Astrocyte (in vitro differentiated cells and primary cell): Measurements from ENCODE around the gene SLC19A1. TPM values are rescaled to one million over a fixed set of nuclear protein-coding genes. Genes with fewer than 3 reads are reported as not detected.

Experiments used
- DNase-seq: peaks from one replicate; pipeline ENCODE4 v3.0.0-alpha.2; 2010; ENCODE audit warnings: low read depth
- FAIRE-seq: peaks from 2 replicates; lab custom pipeline; 2011; peaks lifted over from hg19 to GRCh38; lab: Jason Lieb, UNC
- H2AFZ ChIP-seq: 2 replicates; pipeline ENCODE4 v1.6.0; 2012; ENCODE audit warnings: low read depth, low read length, inconsistent platforms
- H3K27ac ChIP-seq: 2 replicates; pipeline ENCODE4 v1.5.1; 2011; ENCODE audit warnings: low read depth, low read length, inconsistent platforms
- H3K27me3 ChIP-seq: 2 replicates; pipeline ENCODE4 v1.6.0; 2011; ENCODE audit warnings: low read length, inconsistent platforms; ENCODE audit not compliant: insufficient read depth
- H3K36me3 ChIP-seq: 2 replicates; pipeline ENCODE4 v1.5.1; 2011; ENCODE audit warnings: low read length, inconsistent platforms; ENCODE audit not compliant: insufficient read depth
- H3K4me1 ChIP-seq: 2 replicates; pipeline ENCODE4 v1.5.1; 2011; ENCODE audit warnings: low read length, inconsistent platforms; ENCODE audit not compliant: insufficient read depth
- H3K4me2 ChIP-seq: 2 replicates; pipeline ENCODE4 v1.6.0; 2012; ENCODE audit warnings: low read length, inconsistent platforms
- H3K4me3 ChIP-seq: 2 replicates; pipeline ENCODE4 v1.5.1; 2011; ENCODE audit warnings: low read depth, mild to moderate bottlenecking, low read length, inconsistent platforms; ENCODE audit not compliant: insufficient read depth
- H3K79me2 ChIP-seq: 2 replicates; pipeline ENCODE4 v1.6.0; 2012; ENCODE audit warnings: mild to moderate bottlenecking, low read length, inconsistent platforms; ENCODE audit not compliant: insufficient read depth
- H3K9ac ChIP-seq: 2 replicates; pipeline ENCODE4 v1.6.0; 2012; ENCODE audit warnings: mild to moderate bottlenecking, low read length, inconsistent platforms
- H3K9me3 ChIP-seq: 2 replicates; pipeline ENCODE4 v1.5.1; 2012; ENCODE audit warnings: low read depth, mild to moderate bottlenecking, low read length, inconsistent platforms; ENCODE audit not compliant: insufficient read depth
- H4K20me1 ChIP-seq: 2 replicates; pipeline ENCODE4 v1.6.0; 2012; ENCODE audit warnings: low read length, inconsistent platforms; ENCODE audit not compliant: insufficient read depth
- H3K27ac Mint-ChIP-seq: one replicate; pipeline ENCODE4 v1.8.0; 2021; ENCODE audit warnings: mild to moderate bottlenecking, mixed read lengths; ENCODE audit not compliant: unreplicated experiment
- H3K27me3 Mint-ChIP-seq: one replicate; pipeline ENCODE4 v1.8.0; 2021; ENCODE audit warnings: low read depth, mixed read lengths; ENCODE audit not compliant: unreplicated experiment
- H3K36me3 Mint-ChIP-seq: one replicate; pipeline ENCODE4 v1.8.0; 2021; ENCODE audit warnings: low read depth, mixed read lengths; ENCODE audit not compliant: unreplicated experiment
- H3K4me1 Mint-ChIP-seq: one replicate; pipeline ENCODE4 v1.8.0; 2021; ENCODE audit warnings: low read depth, mixed read lengths; ENCODE audit not compliant: unreplicated experiment
- H3K4me3 Mint-ChIP-seq: one replicate; pipeline ENCODE4 v1.8.0; 2021; ENCODE audit warnings: mild to moderate bottlenecking, moderate library complexity, mixed read lengths; ENCODE audit not compliant: unreplicated experiment
- H3K9me3 Mint-ChIP-seq: one replicate; pipeline ENCODE4 v1.8.0; 2021; ENCODE audit warnings: mild to moderate bottlenecking, mixed read lengths; ENCODE audit not compliant: unreplicated experiment
- CTCF ChIP-seq: IDR thresholded peaks from 2 replicates; pipeline ENCODE4 v1.5.1; 2011; ENCODE audit warnings: low read depth, mild to moderate bottlenecking, inconsistent platforms, low read length, moderate library complexity; ENCODE audit not compliant: insufficient read depth
- EZH2 ChIP-seq: IDR thresholded peaks from 2 replicates; pipeline ENCODE4 v1.6.1; 2012; ENCODE audit warnings: mild to moderate bottlenecking, low read length, inconsistent platforms; ENCODE audit not compliant: insufficient read depth
- total RNA-seq: library from RNA; stranded (reverse); gene quantifications from 2 replicates; pipeline ENCODE4 v1.2.1, GENCODE V29; 2021

The SLC19A1 gene
- total RNA-seq, 1 donor from 2014 or later, result 11.7 TPM

GRCh38 chr21:45457832-45458172, 84.4 kb downstream of the SLC19A1 start:
- no peak overlapping the region for H2AFZ ChIP-seq
- peaks cover 29% of the 10 kb centered on the region for H3K36me3 Mint-ChIP-seq
- peak overlapping the region; percentile 18 for H3K27ac Mint-ChIP-seq
- H3K79me2 ChIP-seq, result peaks cover 26% of the 10 kb centered on the region
- H3K4me1 ChIP-seq, result peaks cover 42% of the 10 kb centered on the region
- H3K9me3 ChIP-seq, result no peaks in the 10 kb centered on the region
- H4K20me1 ChIP-seq, result peaks cover 36% of the 10 kb centered on the region
- FAIRE-seq (no peak), DNase-seq (no peak)
- no peak overlapping the region for H3K27ac ChIP-seq
- TF ChIP-seq EZH2, result no peak
- no peak for TF ChIP-seq CTCF
- no peaks in the 10 kb centered on the region for H3K27me3 Mint-ChIP-seq
- peaks cover 7% of the 10 kb centered on the region for H3K9me3 Mint-ChIP-seq
- H3K36me3 ChIP-seq, result no peaks in the 10 kb centered on the region
- no peak overlapping the region for H3K4me2 ChIP-seq
- no peak overlapping the region for H3K4me3 ChIP-seq
- H3K27me3 ChIP-seq, result no peaks in the 10 kb centered on the region
- H3K9ac ChIP-seq, result no peak overlapping the region
- peaks cover 37% of the 10 kb centered on the region for H3K4me1 Mint-ChIP-seq
- no peak overlapping the region for H3K4me3 Mint-ChIP-seq

- no peak overlapping the region for H3K4me3 Mint-ChIP-seq
- Histone ChIP-seq H3K9me3 (no peaks in the 10 kb centered on the region), H3K4me2 (no peak overlapping the region), H3K79me2 (peaks cover 26% of the 10 kb centered on the region), H3K4me3 (no peak overlapping the region), H3K27ac (no peak overlapping the region), H2AFZ (no peak overlapping the region), H3K27me3 (no peaks in the 10 kb centered on the region), H3K36me3 (no peaks in the 10 kb centered on the region), H3K9ac (no peak overlapping the region), H4K20me1 (peaks cover 42% of the 10 kb centered on the region), H3K4me1 (peaks cover 42% of the 10 kb centered on the region)
- DNase-seq (no peak), FAIRE-seq (no peak)
- no peaks in the 10 kb centered on the region for H3K27me3 Mint-ChIP-seq
- H3K27ac Mint-ChIP-seq, result peak overlapping the region; percentile 18
- H3K36me3 Mint-ChIP-seq, result peaks cover 24% of the 10 kb centered on the region
- no peak for TF ChIP-seq EZH2
- no peak for TF ChIP-seq CTCF
- H3K9me3 Mint-ChIP-seq, result peaks cover 3% of the 10 kb centered on the region
- peaks cover 36% of the 10 kb centered on the region for H3K4me1 Mint-ChIP-seq
These were observed 84.9 kb downstream of the SLC19A1 start for GRCh38 chr21:45457161-45457831.

- H3K36me3 Mint-ChIP-seq, result peaks cover 18% of the 10 kb centered on the region
- DNase-seq (no peak), FAIRE-seq (no peak)
- H3K4me3 Mint-ChIP-seq, result no peak overlapping the region
- Histone ChIP-seq H3K9me3 (no peaks in the 10 kb centered on the region), H3K4me2 (no peak overlapping the region), H2AFZ (no peak overlapping the region), H4K20me1 (peaks cover 48% of the 10 kb centered on the region), H3K79me2 (peaks cover 29% of the 10 kb centered on the region), H3K4me1 (peaks cover 42% of the 10 kb centered on the region), H3K4me3 (no peak overlapping the region), H3K27ac (no peak overlapping the region), H3K36me3 (no peaks in the 10 kb centered on the region), H3K27me3 (no peaks in the 10 kb centered on the region), H3K9ac (no peak overlapping the region)
- peaks cover 30% of the 10 kb centered on the region for H3K4me1 Mint-ChIP-seq
- H3K27me3 Mint-ChIP-seq, result no peaks in the 10 kb centered on the region
- H3K9me3 Mint-ChIP-seq, result peaks cover 3% of the 10 kb centered on the region
- H3K27ac Mint-ChIP-seq, result no peak overlapping the region
- no peak for TF ChIP-seq EZH2
- no peak for TF ChIP-seq CTCF
These were observed 85.6 kb downstream of the SLC19A1 start for GRCh38 chr21:45456584-45457160.
